ENCODE data around the gene NFIX.
A peak's percentile ranks its signal among the peaks of the same experiment; 100 is the strongest.

Gene NFIX

DNA sequence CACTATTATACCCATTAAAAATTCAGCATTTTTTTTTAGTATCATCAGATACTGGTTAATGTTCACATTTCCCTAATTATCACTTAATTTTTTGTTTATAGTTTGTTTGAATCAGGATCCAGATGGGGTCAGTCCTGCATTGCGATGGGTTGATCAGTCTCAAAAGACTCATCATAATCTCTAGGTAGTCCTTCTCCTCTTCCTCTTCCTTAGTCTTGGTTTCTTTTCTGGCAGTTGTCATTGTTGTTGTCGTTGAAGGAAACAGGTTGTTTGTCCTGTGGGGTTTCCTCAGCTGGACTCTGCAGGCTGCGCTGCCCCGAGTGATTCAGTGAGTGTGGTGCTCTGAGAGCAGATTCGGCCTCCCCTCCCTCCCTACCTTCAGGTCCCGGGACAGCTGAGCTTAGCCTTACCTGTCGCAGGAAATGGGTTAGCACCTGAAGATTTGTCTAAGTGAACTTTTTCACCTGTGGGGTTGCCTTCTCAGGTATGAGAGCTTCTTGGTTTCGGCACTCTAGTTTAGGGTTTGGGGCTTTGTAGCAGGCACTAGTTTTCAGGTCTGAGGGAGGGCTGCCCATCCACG is 34.1 kb downstream of the NFIX start:
- H3K27ac ChIP-seq: peak overlapping the region; percentile 45; the same call in 1 of the 2 replicates
- TF ChIP-seq, protein P1, sequence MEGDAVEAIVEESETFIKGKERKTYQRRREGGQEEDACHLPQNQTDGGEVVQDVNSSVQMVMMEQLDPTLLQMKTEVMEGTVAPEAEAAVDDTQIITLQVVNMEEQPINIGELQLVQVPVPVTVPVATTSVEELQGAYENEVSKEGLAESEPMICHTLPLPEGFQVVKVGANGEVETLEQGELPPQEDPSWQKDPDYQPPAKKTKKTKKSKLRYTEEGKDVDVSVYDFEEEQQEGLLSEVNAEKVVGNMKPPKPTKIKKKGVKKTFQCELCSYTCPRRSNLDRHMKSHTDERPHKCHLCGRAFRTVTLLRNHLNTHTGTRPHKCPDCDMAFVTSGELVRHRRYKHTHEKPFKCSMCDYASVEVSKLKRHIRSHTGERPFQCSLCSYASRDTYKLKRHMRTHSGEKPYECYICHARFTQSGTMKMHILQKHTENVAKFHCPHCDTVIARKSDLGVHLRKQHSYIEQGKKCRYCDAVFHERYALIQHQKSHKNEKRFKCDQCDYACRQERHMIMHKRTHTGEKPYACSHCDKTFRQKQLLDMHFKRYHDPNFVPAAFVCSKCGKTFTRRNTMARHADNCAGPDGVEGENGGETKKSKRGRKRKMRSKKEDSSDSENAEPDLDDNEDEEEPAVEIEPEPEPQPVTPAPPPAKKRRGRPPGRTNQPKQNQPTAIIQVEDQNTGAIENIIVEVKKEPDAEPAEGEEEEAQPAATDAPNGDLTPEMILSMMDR (conservative IDR thresholded peaks at IDR 0.05): no peak
- no peak for TF ChIP-seq ZFX (IDR thresholded peaks at IDR 0.05)

DNA sequence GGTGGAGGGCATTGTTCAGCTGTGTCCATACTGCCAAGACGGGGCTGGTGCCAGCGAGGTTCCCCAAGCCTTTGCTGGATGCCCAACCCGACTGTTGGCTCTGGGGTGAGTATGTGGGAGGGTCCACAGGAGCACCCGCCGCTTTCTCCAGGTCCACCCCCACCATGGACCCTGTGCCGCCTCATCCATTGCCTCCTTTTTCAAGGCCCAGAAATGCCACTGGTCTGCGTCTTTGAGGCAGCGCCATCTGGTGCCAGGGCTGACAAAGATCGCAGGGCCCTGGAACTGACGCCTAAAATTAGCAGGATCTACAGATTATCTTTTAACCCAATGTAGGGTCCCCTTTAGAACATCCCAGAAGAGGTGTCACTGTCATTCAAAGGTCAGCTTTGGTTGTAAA is 34.6 kb downstream of the NFIX start:
- peak overlapping the region; percentile 45 for H3K27ac ChIP-seq
- TF ChIP-seq ZFX (IDR thresholded peaks at IDR 0.05): no peak
- TF ChIP-seq, protein P1 (conservative IDR thresholded peaks at IDR 0.05): peak; percentile 76

DNA sequence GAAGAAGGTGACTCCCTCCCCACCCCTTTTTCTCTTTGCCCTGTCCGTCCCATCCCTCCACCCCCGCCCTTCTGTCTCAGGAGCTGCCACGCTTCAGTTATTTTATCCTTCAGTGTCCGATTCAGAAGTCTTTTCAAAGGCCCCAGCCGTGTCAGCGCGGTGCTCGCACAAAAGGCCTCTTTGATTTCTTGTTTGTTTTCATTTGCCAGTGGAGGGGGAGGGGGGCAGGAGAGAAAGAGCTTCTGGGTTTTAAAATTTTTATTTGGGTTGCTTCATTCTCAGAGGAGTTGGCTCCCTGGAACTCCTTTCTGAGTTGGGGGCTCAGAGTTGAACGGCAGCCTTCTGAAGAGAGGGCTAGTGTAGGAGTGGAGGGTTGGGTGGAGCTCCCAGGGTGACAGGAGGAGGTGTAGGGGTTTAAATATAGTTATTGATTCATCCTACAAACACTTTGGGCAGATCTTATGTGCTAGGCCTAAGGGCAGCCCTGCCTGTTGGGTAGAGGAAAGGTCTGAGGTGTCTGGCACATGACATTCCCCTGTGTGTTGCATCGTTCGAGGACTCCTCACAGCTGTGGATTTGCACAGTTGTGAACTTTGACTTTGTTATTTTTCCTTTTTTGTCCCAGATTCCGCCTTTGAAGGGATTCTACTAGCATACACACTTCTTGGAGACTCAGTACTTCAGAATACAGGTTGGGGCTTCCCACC is 36.8 kb downstream of the NFIX start:
- H3K27ac ChIP-seq: peak overlapping the region; percentile 45
- TF ChIP-seq, protein P1 (conservative IDR thresholded peaks at IDR 0.05): no peak
- TF ChIP-seq ZFX (IDR thresholded peaks at IDR 0.05): no peak

DNA sequence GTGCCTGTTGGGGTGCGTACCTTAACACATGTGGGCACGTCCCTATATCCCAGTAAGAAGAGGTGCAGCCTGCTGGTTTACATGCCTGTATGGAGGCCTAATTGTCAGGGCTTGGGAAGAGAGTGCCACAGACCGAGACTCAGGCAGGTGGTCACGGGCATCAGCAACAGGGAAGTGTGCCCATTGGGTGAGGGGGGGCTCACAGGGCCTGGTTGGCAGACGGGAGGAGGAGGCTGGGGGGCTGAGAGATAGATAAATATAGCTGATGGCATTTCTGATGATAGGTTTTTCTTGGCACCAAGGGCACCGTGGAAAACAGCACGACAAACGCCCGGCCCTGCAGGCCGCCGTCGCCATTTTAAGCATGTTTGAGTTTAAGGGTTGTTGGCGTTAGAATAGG is 37.6 kb downstream of the NFIX start:
- TF ChIP-seq, protein P1 (conservative IDR thresholded peaks at IDR 0.05): no peak
- TF ChIP-seq ZFX (IDR thresholded peaks at IDR 0.05): no peak
- peak overlapping the region; percentile 45 for H3K27ac ChIP-seq

DNA sequence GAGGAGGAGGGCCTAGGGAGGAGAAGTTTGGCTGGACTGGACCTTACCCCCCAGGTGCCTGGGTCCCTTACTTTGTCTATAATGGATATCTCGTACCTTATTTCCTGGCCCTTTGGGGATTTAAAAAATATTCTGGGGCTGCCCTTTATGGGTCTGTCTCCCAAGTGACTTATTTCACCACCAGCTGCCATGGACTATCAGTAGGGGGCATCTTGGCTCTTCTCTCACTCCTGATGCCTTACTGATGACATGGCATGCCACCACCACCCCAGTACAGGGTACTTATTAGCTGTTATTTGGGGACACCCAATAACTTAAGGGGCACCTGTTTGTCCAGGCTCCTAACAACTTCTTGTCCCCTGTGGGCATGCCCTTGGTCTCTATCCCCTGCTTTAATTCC is 38.0 kb downstream of the NFIX start:
- peak overlapping the region; percentile 45 for H3K27ac ChIP-seq

DNA sequence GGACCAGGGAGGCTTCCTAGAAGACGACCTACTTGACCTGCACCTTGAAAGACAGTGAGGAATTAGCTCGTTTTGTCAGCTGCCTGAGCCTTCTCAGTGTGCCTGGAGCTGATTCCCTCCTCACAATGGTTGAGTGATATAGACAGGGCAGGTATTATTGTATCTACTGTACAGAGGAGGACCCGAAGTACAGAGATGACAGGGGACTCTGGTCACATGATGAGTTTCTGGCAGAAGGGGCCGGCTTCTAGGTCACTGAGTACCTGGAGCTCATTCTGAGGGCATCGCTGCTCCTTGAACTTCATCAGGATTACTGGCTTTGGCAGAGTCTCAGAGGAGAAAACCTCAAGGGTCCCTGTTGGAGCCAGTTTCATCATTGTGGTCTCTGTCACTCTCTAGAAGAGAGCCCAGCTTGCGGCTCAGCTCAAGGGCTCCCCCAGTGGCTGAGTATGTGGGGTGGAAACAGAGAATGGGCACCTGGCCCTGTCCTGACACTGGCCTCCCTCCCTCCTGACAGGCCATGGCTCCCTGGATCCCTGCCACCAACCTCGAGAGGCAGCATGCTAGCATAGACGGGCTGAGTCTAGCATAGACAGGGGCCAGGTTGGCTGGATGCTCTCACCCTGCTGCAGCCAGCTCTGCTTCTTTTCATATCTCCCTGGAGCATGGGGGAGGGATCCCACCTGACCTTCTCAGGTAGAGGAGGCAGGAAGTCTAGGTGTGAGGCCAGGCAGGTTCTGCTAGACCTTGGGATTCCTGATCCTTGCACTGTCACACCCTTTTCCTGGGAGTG is 38.7 kb downstream of the NFIX start:
- TF ChIP-seq ZFX (IDR thresholded peaks at IDR 0.05): no peak
- TF ChIP-seq, protein P1 (conservative IDR thresholded peaks at IDR 0.05): peak; percentile 95
- H3K27ac ChIP-seq: peak overlapping the region; percentile 45

More for the DNA sequence above, 38.0 kb downstream of the NFIX start:
- TF ChIP-seq, protein P1 (conservative IDR thresholded peaks at IDR 0.05): no peak
- TF ChIP-seq ZFX (IDR thresholded peaks at IDR 0.05): no peak

DNA sequence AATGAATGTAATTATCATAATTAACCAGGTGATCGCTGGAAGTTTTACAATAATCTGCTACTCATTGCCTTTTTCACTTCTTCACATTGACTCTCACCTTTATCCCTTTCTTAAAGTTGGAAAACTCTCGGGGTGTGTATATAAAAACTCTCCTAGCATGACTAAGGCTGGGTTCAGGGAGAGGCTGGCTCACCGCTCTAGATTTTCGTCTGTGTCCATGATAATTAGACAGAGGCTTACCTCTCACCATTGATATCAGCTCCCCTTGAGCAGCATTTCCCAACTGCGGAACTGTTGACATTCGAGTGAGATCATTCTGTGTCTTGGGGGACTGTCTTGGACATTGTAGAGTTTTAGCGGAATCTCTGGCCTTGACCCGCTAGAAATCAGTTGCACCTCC is 39.4 kb downstream of the NFIX start:
- TF ChIP-seq, protein P1 (conservative IDR thresholded peaks at IDR 0.05): no peak
- no peak for TF ChIP-seq ZFX (IDR thresholded peaks at IDR 0.05)
- peak overlapping the region; percentile 45 for H3K27ac ChIP-seq

Data from C4-2B (cell line).